ENCODE results near the gene SNCB.

DNA sequence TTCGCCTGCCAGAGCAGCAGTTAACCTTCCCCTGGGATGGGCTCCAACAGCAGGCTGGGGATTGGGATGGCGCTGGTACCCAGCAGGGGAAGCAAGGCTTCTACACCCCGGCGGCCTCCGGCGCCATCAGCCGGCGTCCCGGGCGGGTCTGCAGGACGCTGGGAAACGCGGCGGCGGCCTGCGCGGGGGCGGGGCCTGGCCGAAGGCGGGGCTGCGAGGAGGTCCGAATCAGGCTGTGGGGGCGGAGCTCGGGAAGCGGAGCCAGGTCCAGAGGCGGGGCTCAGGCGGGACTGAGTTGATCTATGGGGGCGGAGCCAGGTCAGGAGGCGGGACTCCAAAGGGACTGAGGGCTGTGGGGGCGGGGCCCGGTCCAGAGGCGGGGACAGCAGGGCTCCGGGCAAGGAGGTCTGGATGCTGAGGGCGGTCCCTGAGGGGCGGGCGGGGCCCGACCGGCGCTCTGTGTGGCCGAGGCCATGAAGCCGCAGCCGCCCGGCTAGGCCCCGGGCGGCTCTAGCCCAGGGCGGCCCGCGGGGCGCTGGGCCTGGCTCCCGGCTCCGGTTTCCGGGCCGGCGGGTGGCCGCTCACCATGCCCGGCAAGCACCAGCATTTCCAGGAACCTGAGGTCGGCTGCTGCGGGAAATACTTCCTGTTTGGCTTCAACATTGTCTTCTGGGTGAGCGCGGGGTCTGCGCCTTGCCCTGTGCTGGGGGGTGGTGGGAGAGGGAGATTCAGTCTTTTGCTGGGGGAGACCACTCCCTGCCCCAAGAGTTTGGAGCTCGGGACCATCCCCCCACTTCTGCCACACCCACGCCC, 16.9 kb upstream of the SNCB start, which contains the start of gene TSPAN17:
- TF ChIP-seq, protein P1, sequence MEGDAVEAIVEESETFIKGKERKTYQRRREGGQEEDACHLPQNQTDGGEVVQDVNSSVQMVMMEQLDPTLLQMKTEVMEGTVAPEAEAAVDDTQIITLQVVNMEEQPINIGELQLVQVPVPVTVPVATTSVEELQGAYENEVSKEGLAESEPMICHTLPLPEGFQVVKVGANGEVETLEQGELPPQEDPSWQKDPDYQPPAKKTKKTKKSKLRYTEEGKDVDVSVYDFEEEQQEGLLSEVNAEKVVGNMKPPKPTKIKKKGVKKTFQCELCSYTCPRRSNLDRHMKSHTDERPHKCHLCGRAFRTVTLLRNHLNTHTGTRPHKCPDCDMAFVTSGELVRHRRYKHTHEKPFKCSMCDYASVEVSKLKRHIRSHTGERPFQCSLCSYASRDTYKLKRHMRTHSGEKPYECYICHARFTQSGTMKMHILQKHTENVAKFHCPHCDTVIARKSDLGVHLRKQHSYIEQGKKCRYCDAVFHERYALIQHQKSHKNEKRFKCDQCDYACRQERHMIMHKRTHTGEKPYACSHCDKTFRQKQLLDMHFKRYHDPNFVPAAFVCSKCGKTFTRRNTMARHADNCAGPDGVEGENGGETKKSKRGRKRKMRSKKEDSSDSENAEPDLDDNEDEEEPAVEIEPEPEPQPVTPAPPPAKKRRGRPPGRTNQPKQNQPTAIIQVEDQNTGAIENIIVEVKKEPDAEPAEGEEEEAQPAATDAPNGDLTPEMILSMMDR (conservative IDR thresholded peaks at IDR 0.05; ENCODE audit: low read depth, low read length), result peak; percentile 51
- no peak for TF ChIP-seq EZH2 (IDR thresholded peaks at IDR 0.05; ENCODE audit: low read length, unreplicated experiment)

Measured in PC-3 (cell line).